Measurements from ENCODE around the gene ENDOV. TPM values are rescaled to one million over a fixed set of nuclear protein-coding genes. Genes with fewer than 3 reads are reported as not detected.

Gene ENDOV
- total and polyA plus RNA-seq, 2 donors (not counting 1 experiment from before 2014, with no cell fraction given), result 13.1 to 28.7 TPM

DNA sequence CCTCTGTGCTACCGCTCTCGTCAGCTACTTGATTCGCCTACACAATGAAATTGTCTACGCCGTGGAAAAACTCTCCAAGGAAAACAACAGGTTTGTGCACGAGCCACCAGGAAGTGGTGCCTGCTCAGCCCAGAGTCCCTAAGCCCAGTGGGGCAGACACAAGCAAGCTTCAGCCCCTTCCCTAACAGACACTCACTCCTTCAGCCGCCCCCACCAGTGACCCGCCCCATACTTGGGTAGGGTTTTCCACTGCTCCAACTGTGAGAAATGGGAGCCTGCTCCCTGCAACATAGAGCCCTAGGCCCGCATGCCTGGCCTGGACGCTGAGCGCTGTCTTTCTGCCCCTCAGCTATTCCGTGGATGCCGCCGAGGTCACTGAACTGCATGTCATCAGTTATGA is 28.6 kb upstream of the ENDOV start:
- DNase-seq (ENCODE audit: low read depth in 2 of 2), result no peak
- no peaks in the 10 kb centered on the region for H3K27me3 ChIP-seq (ENCODE audit: control insufficient read depth, insufficient read depth, low read length)
- H3K36me3 ChIP-seq (ENCODE audit: control insufficient read depth, insufficient read depth, low read length), result peaks cover 46% of the 10 kb centered on the region

DNA sequence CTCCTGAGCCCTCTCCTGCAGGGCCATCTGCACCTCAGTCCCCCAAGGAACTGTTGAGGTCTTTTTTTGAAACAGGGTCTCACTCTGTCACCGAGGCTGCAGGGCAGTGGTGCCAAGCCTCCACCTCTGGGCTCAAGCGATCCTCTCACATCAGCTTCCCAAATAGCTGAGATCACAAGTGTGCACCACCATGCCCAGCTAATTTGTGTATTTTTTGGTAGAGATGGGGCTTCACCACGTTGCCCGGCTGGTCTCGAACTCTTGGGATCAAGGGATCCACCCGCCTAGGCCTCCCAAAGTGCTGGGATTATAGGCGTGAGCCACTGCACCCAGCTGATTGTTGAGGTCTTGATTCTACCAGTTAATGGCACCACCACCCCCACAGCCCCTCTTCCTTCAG is 27.9 kb upstream of the ENDOV start:
- Histone ChIP-seq H3K9ac (ENCODE audit: insufficient read depth, low read length) (no peak overlapping the region), H3K4me1 (ENCODE audit: control insufficient read depth, extremely low read depth, insufficient read depth, low read length) (no peaks in the 10 kb centered on the region), H3K27me3 (ENCODE audit: control insufficient read depth, insufficient read depth, low read length) (no peaks in the 10 kb centered on the region), H3K36me3 (ENCODE audit: control insufficient read depth, insufficient read depth, low read length) (peaks cover 41% of the 10 kb centered on the region), H3K4me3 (replicated peaks in 1 of 4; ENCODE audit: control extremely low read depth in 1 of 4, insufficient read depth in 1 of 4, low read depth in 3 of 4, low read length in 4 of 4) (no peak overlapping the region), H4K20me1 (ENCODE audit: control insufficient read depth, extremely low read depth, insufficient read depth, low read length) (no peaks in the 10 kb centered on the region), H3K79me2 (ENCODE audit: control insufficient read depth, insufficient read depth, low read length) (no peaks in the 10 kb centered on the region), H2AFZ (ENCODE audit: low read length) (no peak overlapping the region), H3K27ac (ENCODE audit: insufficient read depth, low read length) (no peak overlapping the region), H3K9me3 (ENCODE audit: control insufficient read depth, insufficient read depth, low read depth, low read length) (no peaks in the 10 kb centered on the region), H3K4me2 (ENCODE audit: extremely low read depth, insufficient read depth, low read length) (no peak overlapping the region)
- no peak for DNase-seq (ENCODE audit: low read depth in 2 of 2)
- TF ChIP-seq, protein P1, sequence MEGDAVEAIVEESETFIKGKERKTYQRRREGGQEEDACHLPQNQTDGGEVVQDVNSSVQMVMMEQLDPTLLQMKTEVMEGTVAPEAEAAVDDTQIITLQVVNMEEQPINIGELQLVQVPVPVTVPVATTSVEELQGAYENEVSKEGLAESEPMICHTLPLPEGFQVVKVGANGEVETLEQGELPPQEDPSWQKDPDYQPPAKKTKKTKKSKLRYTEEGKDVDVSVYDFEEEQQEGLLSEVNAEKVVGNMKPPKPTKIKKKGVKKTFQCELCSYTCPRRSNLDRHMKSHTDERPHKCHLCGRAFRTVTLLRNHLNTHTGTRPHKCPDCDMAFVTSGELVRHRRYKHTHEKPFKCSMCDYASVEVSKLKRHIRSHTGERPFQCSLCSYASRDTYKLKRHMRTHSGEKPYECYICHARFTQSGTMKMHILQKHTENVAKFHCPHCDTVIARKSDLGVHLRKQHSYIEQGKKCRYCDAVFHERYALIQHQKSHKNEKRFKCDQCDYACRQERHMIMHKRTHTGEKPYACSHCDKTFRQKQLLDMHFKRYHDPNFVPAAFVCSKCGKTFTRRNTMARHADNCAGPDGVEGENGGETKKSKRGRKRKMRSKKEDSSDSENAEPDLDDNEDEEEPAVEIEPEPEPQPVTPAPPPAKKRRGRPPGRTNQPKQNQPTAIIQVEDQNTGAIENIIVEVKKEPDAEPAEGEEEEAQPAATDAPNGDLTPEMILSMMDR (conservative IDR thresholded peaks at IDR 0.05 in 1 of 2, IDR thresholded peaks at IDR 0.05 in 1 of 2; ENCODE audit: low read depth in 1 of 2, low read length in 2 of 2), result no peak
- no peak for TF ChIP-seq EZH2 (IDR thresholded peaks at IDR 0.05; ENCODE audit: low read length, missing control alignments)

More for the DNA sequence above, 28.6 kb upstream of the ENDOV start:
- H3K4me1 ChIP-seq (ENCODE audit: control insufficient read depth, extremely low read depth, insufficient read depth, low read length), result no peaks in the 10 kb centered on the region
- H3K27ac ChIP-seq (ENCODE audit: insufficient read depth, low read length), result no peak overlapping the region
- no peaks in the 10 kb centered on the region for H3K9me3 ChIP-seq (ENCODE audit: control insufficient read depth, insufficient read depth, low read depth, low read length)
- H3K9ac ChIP-seq (ENCODE audit: insufficient read depth, low read length), result no peak overlapping the region
- H3K79me2 ChIP-seq (ENCODE audit: control insufficient read depth, insufficient read depth, low read length), result no peaks in the 10 kb centered on the region
- no peak overlapping the region for H3K4me2 ChIP-seq (ENCODE audit: extremely low read depth, insufficient read depth, low read length)
- TF ChIP-seq EZH2 (IDR thresholded peaks at IDR 0.05; ENCODE audit: low read length, missing control alignments), result no peak
- TF ChIP-seq, protein P1 (conservative IDR thresholded peaks at IDR 0.05 in 1 of 2, IDR thresholded peaks at IDR 0.05 in 1 of 2; ENCODE audit: low read depth in 1 of 2, low read length in 2 of 2), result no peak
- no peak overlapping the region for H2AFZ ChIP-seq (ENCODE audit: low read length)
- no peaks in the 10 kb centered on the region for H4K20me1 ChIP-seq (ENCODE audit: control insufficient read depth, extremely low read depth, insufficient read depth, low read length)
- no peak overlapping the region for H3K4me3 ChIP-seq (replicated peaks in 1 of 4; ENCODE audit: control extremely low read depth in 1 of 4, insufficient read depth in 1 of 4, low read depth in 3 of 4, low read length in 4 of 4)

DNA sequence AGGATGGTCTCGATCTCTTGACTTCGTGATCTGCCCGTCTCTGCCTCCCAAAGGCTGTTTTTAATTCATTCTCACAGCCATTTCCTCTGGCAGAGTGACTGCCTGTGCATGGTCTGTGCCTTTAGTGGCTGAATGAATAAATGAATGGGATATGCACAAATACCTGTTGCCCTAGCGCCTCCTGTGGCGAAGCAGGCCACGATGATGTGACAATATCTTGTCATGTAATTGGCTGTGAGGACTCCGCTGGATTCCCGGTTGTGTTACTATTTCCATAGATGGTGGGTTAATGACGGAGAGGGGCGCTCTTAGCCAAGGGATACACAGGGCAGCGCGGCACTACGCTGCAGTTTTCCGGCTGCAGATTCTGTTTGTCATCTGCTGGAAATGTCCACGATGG is 26.8 kb upstream of the ENDOV start:
- H3K4me3 ChIP-seq (replicated peaks in 1 of 4; ENCODE audit: control extremely low read depth in 1 of 4, insufficient read depth in 1 of 4, low read depth in 3 of 4, low read length in 4 of 4), result no peak overlapping the region
- H3K27me3 ChIP-seq (ENCODE audit: control insufficient read depth, insufficient read depth, low read length), result no peaks in the 10 kb centered on the region
- no peak overlapping the region for H3K9ac ChIP-seq (ENCODE audit: insufficient read depth, low read length)
- no peaks in the 10 kb centered on the region for H4K20me1 ChIP-seq (ENCODE audit: control insufficient read depth, extremely low read depth, insufficient read depth, low read length)
- H3K4me1 ChIP-seq (ENCODE audit: control insufficient read depth, extremely low read depth, insufficient read depth, low read length), result no peaks in the 10 kb centered on the region
- no peak overlapping the region for H3K27ac ChIP-seq (ENCODE audit: insufficient read depth, low read length)
- no peaks in the 10 kb centered on the region for H3K9me3 ChIP-seq (ENCODE audit: control insufficient read depth, insufficient read depth, low read depth, low read length)
- H3K36me3 ChIP-seq (ENCODE audit: control insufficient read depth, insufficient read depth, low read length), result peaks cover 42% of the 10 kb centered on the region
- no peak for TF ChIP-seq EZH2 (IDR thresholded peaks at IDR 0.05; ENCODE audit: low read length, missing control alignments)
- TF ChIP-seq, protein P1 (conservative IDR thresholded peaks at IDR 0.05 in 1 of 2, IDR thresholded peaks at IDR 0.05 in 1 of 2; ENCODE audit: low read depth in 1 of 2, low read length in 2 of 2), result no peak
- H2AFZ ChIP-seq (ENCODE audit: low read length), result no peak overlapping the region
- H3K79me2 ChIP-seq (ENCODE audit: control insufficient read depth, insufficient read depth, low read length), result no peaks in the 10 kb centered on the region
- H3K4me2 ChIP-seq (ENCODE audit: extremely low read depth, insufficient read depth, low read length), result no peak overlapping the region
- no peak for DNase-seq (ENCODE audit: low read depth in 2 of 2)

All from fibroblast of lung (primary cell).